ENCODE measurements around the gene C6. TPM values are rescaled to one million over a fixed set of nuclear protein-coding genes. Genes with fewer than 3 reads are reported as not detected.
"Not testable (repeated sequence)": the region's sequence is repeated elsewhere in the genome, so short reads cannot be mapped to it uniquely, and the experiment has no call there.

C6 gene
- total and polyA plus RNA-seq, 4 donors = 125 to 916 (median 269) TPM

GRCh38 chr5:41230276-41230675 is 16.9 kb upstream of the C6 start:
- H3K9ac ChIP-seq (ENCODE audit: low read depth in 1 of 2, low read length in 2 of 2) = not testable (repeated sequence)

GRCh38 chr5:41223962-41224361 is 10.6 kb upstream of the C6 start:
- WGBS = 94% methylated on average over 2 of the region's 2 CpGs
- no peak for DNase-seq (ENCODE audit: low spot score)
- no peak for TF ChIP-seq JUND (IDR thresholded peaks at IDR 0.05)
- TF ChIP-seq GABPA (IDR thresholded peaks at IDR 0.05 in 1 of 2, conservative IDR thresholded peaks at IDR 0.05 in 1 of 2) = no peak
- no peak for TF ChIP-seq CTCF (IDR thresholded peaks at IDR 0.05; ENCODE audit: low read depth, low read length, missing input control)
- no peak for TF ChIP-seq REST (IDR thresholded peaks at IDR 0.05)
- no peak for TF ChIP-seq MAX (IDR thresholded peaks at IDR 0.05)
- no peak for TF ChIP-seq NR2F2 (IDR thresholded peaks at IDR 0.05)
- TF ChIP-seq HNF4G (IDR thresholded peaks at IDR 0.05) = no peak
- no peak for TF ChIP-seq FOXA2 (IDR thresholded peaks at IDR 0.05)
- no peak for TF ChIP-seq RAD21 (IDR thresholded peaks at IDR 0.05)
- no peak for TF ChIP-seq ZBTB33 (IDR thresholded peaks at IDR 0.05)
- TF ChIP-seq FOXA1 (IDR thresholded peaks at IDR 0.05) = no peak
- no peak for TF ChIP-seq TAF1 (conservative IDR thresholded peaks at IDR 0.05)
- no peak for TF ChIP-seq EGR1 (IDR thresholded peaks at IDR 0.05; ENCODE audit: low read depth in 2 of 2)
- no peak for TF ChIP-seq YY1 (IDR thresholded peaks at IDR 0.05)
- no peak for TF ChIP-seq HNF4A (conservative IDR thresholded peaks at IDR 0.05)
- no peak for TF ChIP-seq RXRA (IDR thresholded peaks at IDR 0.05)
- no peak for TF ChIP-seq ATF3 (IDR thresholded peaks at IDR 0.05)
- no peak for TF ChIP-seq SP1 (IDR thresholded peaks at IDR 0.05)

More at GRCh38 chr5:41230276-41230675, 16.9 kb upstream of the C6 start:
- H3K4me3 ChIP-seq (ENCODE audit: low read depth in 1 of 3, low read length in 3 of 3) = peak overlapping the region in 1 of 3 donors; percentile 1
- H3K4me1 ChIP-seq (ENCODE audit: control insufficient read depth in 4 of 4, insufficient read depth in 4 of 4, low read length in 3 of 4); H3K27ac ChIP-seq (ENCODE audit: low read depth in 1 of 2, low read length in 2 of 2); H3K27me3 ChIP-seq (ENCODE audit: control insufficient read depth in 4 of 4, insufficient read depth in 4 of 4, low read length in 3 of 4); H3K36me3 ChIP-seq (ENCODE audit: control insufficient read depth in 4 of 4, insufficient read depth in 3 of 4, low read depth in 1 of 4, low read length in 3 of 4); DNase-seq (ENCODE audit: low spot score); H3K9me3 ChIP-seq (ENCODE audit: control insufficient read depth in 4 of 4, low read length in 3 of 4): not testable (repeated sequence)
- WGBS = 82% methylated on average over 1 of the region's 1 CpG

More at GRCh38 chr5:41223962-41224361, 10.6 kb upstream of the C6 start:
- Histone ChIP-seq H3K27me3 (ENCODE audit: control insufficient read depth in 4 of 4, insufficient read depth in 4 of 4, low read length in 3 of 4) (no peaks in the 10 kb centered on the region), H3K4me1 (ENCODE audit: control insufficient read depth in 4 of 4, insufficient read depth in 4 of 4, low read length in 3 of 4) (peaks cover 0 to 2% (median 0%) of the 10 kb centered on the region in 4 donors), H3K36me3 (ENCODE audit: control insufficient read depth in 4 of 4, insufficient read depth in 3 of 4, low read depth in 1 of 4, low read length in 3 of 4) (no peaks in the 10 kb centered on the region), H3K9me3 (ENCODE audit: control insufficient read depth in 4 of 4, low read length in 3 of 4) (no peaks in the 10 kb centered on the region), H3K4me3 (ENCODE audit: low read depth in 1 of 3, low read length in 3 of 3) (no peak overlapping the region), H3K27ac (ENCODE audit: low read depth in 1 of 2, low read length in 2 of 2) (no peak overlapping the region), H3K9ac (ENCODE audit: low read depth in 1 of 2, low read length in 2 of 2) (no peak overlapping the region)
